Thoracic aorta endothelial cell (primary cell): Measurements from ENCODE around the gene HMGCL. TPM values are rescaled to one million over a fixed set of nuclear protein-coding genes. Genes with fewer than 3 reads are reported as not detected.

Experiments used
- total RNA-seq: library from RNA; depleted of rRNA; stranded (reverse); fragments of >200 nt; gene quantifications from 2 replicates; pipeline ENCODE4 v1.2.3, GENCODE V29; 2012

Gene HMGCL
- 21.3 and 26.6 TPM in 2 replicates for total RNA-seq

GRCh38 chr1:23825076-23825761 lies at the start of gene HMGCL:
Gene HMGCL (minus strand): TSS chr1:23825429. CDS start chr1:23825415, 14 bp downstream.

GRCh38 chr1:23867895-23868556 lies 42.8 kb upstream of the HMGCL start, which contains the start of gene FUCA1:
Gene FUCA1 (minus strand): TSS chr1:23868290. CDS start chr1:23868286, 4 bp downstream.

GRCh38 chr1:23800400-23801337 lies 24.6 kb downstream of the HMGCL start, which contains the start of gene GALE:
Gene GALE (minus strand): TSS chr1:23800754. CDS start chr1:23799007, 1,747 bp downstream.

GRCh38 chr1:23790696-23791515 lies 34.3 kb downstream of the HMGCL start, which contains the start of gene LYPLA2:
Gene LYPLA2 (plus strand): TSS chr1:23791145. CDS start chr1:23792683, 1,538 bp downstream.

GRCh38 chr1:23777979-23778814 lies 47.0 kb downstream of the HMGCL start, which contains the start of gene PITHD1:
Gene PITHD1 (plus strand): TSS chr1:23778418. CDS start chr1:23778516, 98 bp downstream.

Other genes starting within 250 kb of the HMGCL start
- gene RPL11, start 133.6 kb downstream of the HMGCL start, total RNA-seq = 870 and 1,099 TPM in 2 replicates
- gene ELOA, start 82.0 kb downstream of the HMGCL start, total RNA-seq = 53.3 and 60.9 TPM in 2 replicates
- gene PITHD1, start 47.0 kb downstream of the HMGCL start, total RNA-seq = 31.3 and 40.0 TPM in 2 replicates
- gene LYPLA2, start 34.3 kb downstream of the HMGCL start, total RNA-seq = 84.0 and 88.7 TPM in 2 replicates
- 38.2 and 45.7 TPM in 2 replicates for gene GALE, start 24.7 kb downstream of the HMGCL start, total RNA-seq
- gene FUCA1, start 42.9 kb upstream of the HMGCL start, total RNA-seq = 6.8 and 6.9 TPM in 2 replicates
- not detected in 2 replicates for gene CNR2, start 87.9 kb upstream of the HMGCL start, total RNA-seq
- 161 and 166 TPM in 2 replicates for gene PNRC2, start 134.4 kb upstream of the HMGCL start, total RNA-seq
- 157 and 159 TPM in 2 replicates for gene SRSF10, start 154.9 kb upstream of the HMGCL start, total RNA-seq